Muscle layer of colon (tissue), 2 donors: ENCODE measurements around the gene C2CD4A.

ENCODE experiments used
- H3K27ac ChIP-seq: one replicate; pipeline ENCODE4 v1.7.0; 2013; ENCODE audit warnings: low read depth, mild to moderate bottlenecking, low read length, moderate library complexity
- H3K27me3 ChIP-seq, 2 donors: one replicate each; pipeline ENCODE4 v1.7.0; 2013; ENCODE audit warnings: low read length in 2 of 2, mild to moderate bottlenecking in 2 of 2; ENCODE audit not compliant: insufficient read depth in 2 of 2, control insufficient read depth in 1 of 2
- H3K36me3 ChIP-seq: one replicate; pipeline ENCODE4 v1.7.0; 2013; ENCODE audit warnings: mild to moderate bottlenecking, low read length; ENCODE audit not compliant: insufficient read depth
- H3K4me1 ChIP-seq: one replicate; pipeline ENCODE4 v1.7.0; 2013; ENCODE audit warnings: mild to moderate bottlenecking, low read length; ENCODE audit not compliant: insufficient read depth
- H3K4me3 ChIP-seq, 2 donors: one replicate each; pipeline ENCODE4 v1.7.0; 2013; ENCODE audit warnings: low read length in 2 of 2, low read depth in 1 of 2, mild to moderate bottlenecking in 1 of 2, moderate library complexity in 1 of 2
- H3K9ac ChIP-seq: one replicate; pipeline ENCODE4 v1.7.0; 2013; ENCODE audit warnings: low read length
- H3K9me3 ChIP-seq: one replicate; pipeline ENCODE4 v1.7.0; 2013; ENCODE audit warnings: mild to moderate bottlenecking, low read length
- donor health status: abdominal sarcoma.
- donor health status: Adenocarcinoma of cecum.

Gene C2CD4A

GRCh38 chr15:62107571-62108121, 40.9 kb downstream of the C2CD4A start:
- no peaks in the 10 kb centered on the region for H3K36me3 ChIP-seq
- no peak overlapping the region for H3K27ac ChIP-seq
- peaks cover 14% of the 10 kb centered on the region for H3K4me1 ChIP-seq
- H3K9me3 ChIP-seq: no peaks in the 10 kb centered on the region
- H3K4me3 ChIP-seq: no peak overlapping the region
- H3K9ac ChIP-seq: no peak overlapping the region
- no peaks in the 10 kb centered on the region for H3K27me3 ChIP-seq

GRCh38 chr15:62108411-62108810, 41.6 kb downstream of the C2CD4A start:
- Histone ChIP-seq H3K9ac (no peak overlapping the region), H3K9me3 (no peaks in the 10 kb centered on the region), H3K4me3 (no peak overlapping the region), H3K27me3 (no peaks in the 10 kb centered on the region), H3K36me3 (no peaks in the 10 kb centered on the region), H3K27ac (no peak overlapping the region), H3K4me1 (peaks cover 14% of the 10 kb centered on the region)

- Histone ChIP-seq H3K36me3 (no peaks in the 10 kb centered on the region), H3K9ac (no peak overlapping the region), H3K9me3 (no peaks in the 10 kb centered on the region), H3K4me1 (peaks cover 14% of the 10 kb centered on the region), H3K27ac (no peak overlapping the region), H3K4me3 (no peak overlapping the region), H3K27me3 (no peaks in the 10 kb centered on the region)
Measured at GRCh38 chr15:62109437-62109836, 42.7 kb downstream of the C2CD4A start.

GRCh38 chr15:62109982-62110851, 43.4 kb downstream of the C2CD4A start:
- Histone ChIP-seq H3K4me3 (no peak overlapping the region), H3K9me3 (no peaks in the 10 kb centered on the region), H3K27ac (no peak overlapping the region), H3K4me1 (peaks cover 14% of the 10 kb centered on the region), H3K9ac (no peak overlapping the region), H3K36me3 (no peaks in the 10 kb centered on the region), H3K27me3 (no peaks in the 10 kb centered on the region)

GRCh38 chr15:62112081-62112480, 45.3 kb downstream of the C2CD4A start:
- Histone ChIP-seq H3K36me3 (no peaks in the 10 kb centered on the region), H3K4me3 (no peak overlapping the region), H3K27ac (no peak overlapping the region), H3K9me3 (no peaks in the 10 kb centered on the region), H3K9ac (no peak overlapping the region), H3K4me1 (peaks cover 14% of the 10 kb centered on the region), H3K27me3 (no peaks in the 10 kb centered on the region)

- Histone ChIP-seq H3K36me3 (no peaks in the 10 kb centered on the region), H3K4me1 (peaks cover 14% of the 10 kb centered on the region), H3K9ac (no peak overlapping the region), H3K27me3 (no peaks in the 10 kb centered on the region), H3K9me3 (no peaks in the 10 kb centered on the region), H3K4me3 (no peak overlapping the region), H3K27ac (no peak overlapping the region)
Measured at GRCh38 chr15:62112616-62113593, 46.1 kb downstream of the C2CD4A start.

GRCh38 chr15:62115847-62116246, 49.1 kb downstream of the C2CD4A start:
- H3K27ac ChIP-seq: no peak overlapping the region

GRCh38 chr15:62118520-62119226, 51.9 kb downstream of the C2CD4A start:
- no peaks in the 10 kb centered on the region for H3K36me3 ChIP-seq
- no peak overlapping the region for H3K27ac ChIP-seq
- no peaks in the 10 kb centered on the region for H3K4me1 ChIP-seq
- no peaks in the 10 kb centered on the region for H3K9me3 ChIP-seq
- no peak overlapping the region for H3K9ac ChIP-seq
- no peaks in the 10 kb centered on the region for H3K27me3 ChIP-seq
- peak overlapping the region in 1 of 2 donors; percentile 10 for H3K4me3 ChIP-seq

More at GRCh38 chr15:62115847-62116246, 49.1 kb downstream of the C2CD4A start:
- H3K36me3 ChIP-seq: no peaks in the 10 kb centered on the region
- peaks cover 2% of the 10 kb centered on the region for H3K4me1 ChIP-seq
- no peaks in the 10 kb centered on the region for H3K27me3 ChIP-seq
- no peak overlapping the region for H3K4me3 ChIP-seq
- no peaks in the 10 kb centered on the region for H3K9me3 ChIP-seq
- no peak overlapping the region for H3K9ac ChIP-seq

GRCh38 chr15:62119227-62119864, 52.6 kb downstream of the C2CD4A start:
- Histone ChIP-seq H3K27ac (peak overlapping the region; percentile 52), H3K9me3 (no peaks in the 10 kb centered on the region), H3K4me1 (no peaks in the 10 kb centered on the region), H3K9ac (no peak overlapping the region), H3K27me3 (no peaks in the 10 kb centered on the region), H3K36me3 (no peaks in the 10 kb centered on the region), H3K4me3 (peak overlapping the region in 1 of 2 donors; percentile 10)

GRCh38 chr15:62119874-62120273, 53.1 kb downstream of the C2CD4A start:
- H3K9me3 ChIP-seq: no peaks in the 10 kb centered on the region
- H3K9ac ChIP-seq: no peak overlapping the region
- no peak overlapping the region for H3K4me3 ChIP-seq
- H3K4me1 ChIP-seq: no peaks in the 10 kb centered on the region
- H3K27me3 ChIP-seq: no peaks in the 10 kb centered on the region
- no peaks in the 10 kb centered on the region for H3K36me3 ChIP-seq
- no peak overlapping the region for H3K27ac ChIP-seq
